ENCODE measurements around the gene RSRP1.
"Not testable (repeated sequence)": the region's sequence is repeated elsewhere in the genome, so short reads cannot be mapped to it uniquely, and the experiment has no call there.

Gene RSRP1

DNA sequence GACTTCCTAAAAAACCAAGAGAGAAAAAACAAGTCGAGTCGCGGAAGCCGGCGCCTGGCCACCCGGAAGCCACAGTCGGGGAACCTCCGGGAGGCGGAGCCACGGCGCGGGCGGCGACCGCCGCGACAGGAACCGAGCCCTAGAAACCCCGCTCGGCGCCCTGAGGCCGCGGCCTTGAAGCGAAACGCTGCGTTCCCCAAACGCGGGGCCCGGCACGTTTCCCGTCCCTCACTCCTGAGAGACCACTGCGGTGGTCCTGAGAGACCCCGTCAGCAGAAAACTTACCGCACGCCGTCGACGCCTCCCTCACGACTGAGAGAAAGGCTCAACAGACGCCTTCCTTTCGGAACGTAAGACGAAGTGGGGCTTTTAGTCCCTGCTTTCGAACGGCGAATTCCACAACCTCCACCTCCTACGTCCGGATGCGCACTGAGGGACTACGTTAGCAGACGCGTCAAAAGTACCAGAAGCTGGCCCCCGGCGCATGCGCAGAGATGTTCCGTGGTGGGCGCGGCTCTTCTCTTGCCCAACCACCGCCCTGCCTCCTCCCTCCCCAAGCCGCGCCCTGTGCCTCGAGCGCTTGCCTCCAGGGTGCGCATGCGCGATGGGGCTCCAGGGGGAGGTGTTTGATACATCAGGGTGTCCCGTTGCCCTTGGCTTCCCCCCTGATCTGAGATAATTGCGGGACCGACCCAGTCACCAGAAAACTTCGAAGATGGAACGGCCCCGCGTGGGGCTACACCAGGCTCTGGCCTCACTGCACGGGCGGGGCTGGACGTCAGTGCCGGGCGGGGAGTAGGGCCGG lies at the start of gene RSRP1:
TSS of gene RSRP1 (minus strand) at position 431 of the 805 bp plus-strand sequence. CDS start 491 bp downstream, outside the sequence.
- peak; percentile 99 for DNase-seq (ENCODE audit: low spot score)

- DNase-seq (ENCODE audit: low spot score), result not testable (repeated sequence)
These were observed 49.2 kb upstream of the RSRP1 start for GRCh38 chr1:25296501-25296900.

- not testable (repeated sequence) for DNase-seq (ENCODE audit: low spot score)
These were observed 47.9 kb upstream of the RSRP1 start for GRCh38 chr1:25294889-25295826.

GRCh38 chr1:25293426-25293825 lies 46.2 kb upstream of the RSRP1 start:
- not testable (repeated sequence) for DNase-seq (ENCODE audit: low spot score)

DNA sequence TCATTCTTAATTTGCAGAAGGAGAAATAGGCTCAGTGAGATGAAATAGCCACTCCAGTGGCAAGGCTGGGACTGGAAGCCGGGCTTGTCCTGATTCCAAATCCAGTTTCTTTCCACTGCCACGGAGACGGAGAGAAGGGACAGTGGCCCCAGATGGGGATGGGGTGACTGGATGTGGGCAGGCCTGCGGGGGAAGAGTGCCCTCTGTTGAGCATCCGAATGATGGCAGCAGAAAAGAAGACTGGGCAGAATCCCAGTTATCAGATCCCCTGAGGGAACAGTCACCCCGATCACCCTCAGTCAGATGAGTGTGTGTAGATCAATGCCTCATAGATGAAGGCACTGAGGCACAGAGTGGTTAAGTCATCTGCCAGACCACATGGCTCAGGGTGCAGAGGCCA lies 42.8 kb upstream of the RSRP1 start:
- DNase-seq (ENCODE audit: low spot score), result not testable (repeated sequence)

DNA sequence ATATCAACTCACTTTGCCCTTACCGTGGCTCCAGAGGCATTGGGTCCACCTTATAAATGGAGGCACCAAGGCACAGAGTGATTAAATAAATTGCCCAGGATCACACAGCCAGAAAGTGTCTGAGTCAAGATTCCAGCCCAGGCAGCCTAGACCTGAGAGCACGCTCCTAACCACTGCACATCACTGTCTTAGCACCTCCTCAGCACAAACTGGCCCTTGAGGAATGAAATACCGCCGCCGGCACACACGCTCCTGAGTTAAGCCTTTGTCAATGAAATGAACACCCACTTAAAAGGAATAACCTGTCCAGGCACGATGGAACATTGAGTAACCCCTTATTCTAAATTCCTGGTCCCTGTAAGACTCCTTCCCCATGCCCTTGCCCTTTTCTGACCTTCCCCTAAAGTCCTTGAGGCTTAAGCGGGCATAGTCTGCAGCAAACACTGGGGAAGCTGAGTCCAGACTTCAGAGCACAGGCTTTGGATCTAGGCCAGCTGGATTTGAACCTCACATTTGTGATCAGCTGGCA lies 41.4 kb upstream of the RSRP1 start:
- not testable (repeated sequence) for DNase-seq (ENCODE audit: low spot score)

GRCh38 chr1:25287164-25287563 lies 39.9 kb upstream of the RSRP1 start:
- DNase-seq (ENCODE audit: low spot score), result not testable (repeated sequence)

DNA sequence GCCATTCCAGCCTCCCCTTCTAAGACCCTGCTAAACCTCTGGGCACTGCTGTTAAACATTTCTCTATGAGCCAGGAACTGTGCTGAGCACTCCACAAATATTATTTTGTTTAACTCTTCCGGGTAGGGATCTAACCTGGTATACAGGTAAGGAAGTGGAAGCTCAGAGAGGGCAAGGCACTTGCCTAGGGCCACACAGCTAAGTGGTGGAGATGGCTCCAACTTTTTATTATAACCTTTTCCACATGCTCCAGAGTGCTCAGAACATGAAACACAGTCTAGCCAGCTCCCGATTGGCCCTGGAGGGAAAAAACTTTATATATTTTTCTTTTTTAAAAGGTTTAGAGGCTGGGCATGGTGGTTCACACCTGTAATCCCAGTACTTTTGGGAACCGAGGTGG lies 38.6 kb upstream of the RSRP1 start:
- not testable (repeated sequence) for DNase-seq (ENCODE audit: low spot score)

GRCh38 chr1:25279693-25280111 lies 32.4 kb upstream of the RSRP1 start:
- not testable (repeated sequence) for DNase-seq (ENCODE audit: low spot score)

DNA sequence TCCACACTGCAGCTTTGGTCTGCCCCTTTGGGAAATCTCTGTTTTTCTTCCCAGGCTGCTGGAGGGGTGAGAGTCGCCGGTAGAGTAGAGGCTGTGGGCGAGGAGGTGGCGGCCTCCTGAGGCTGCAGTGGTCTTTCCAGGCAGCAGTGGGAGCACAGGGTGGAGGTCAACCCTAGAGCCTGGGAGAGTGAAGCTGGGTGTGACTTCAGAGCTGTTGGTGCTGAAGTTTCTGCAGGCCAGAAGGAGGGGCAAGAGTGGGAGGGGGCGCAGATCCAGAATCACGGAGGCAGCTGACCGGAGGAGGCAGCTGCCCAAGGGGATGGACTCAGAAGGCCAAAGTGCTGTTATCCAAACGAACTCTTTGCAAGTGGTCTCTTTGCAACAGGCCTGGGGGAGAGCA lies 31.5 kb upstream of the RSRP1 start:
- not testable (repeated sequence) for DNase-seq (ENCODE audit: low spot score)

GRCh38 chr1:25278358-25278757 lies 31.1 kb upstream of the RSRP1 start:
- not testable (repeated sequence) for DNase-seq (ENCODE audit: low spot score)

GRCh38 chr1:25277295-25277694 lies 30.0 kb upstream of the RSRP1 start:
- not testable (repeated sequence) for DNase-seq (ENCODE audit: low spot score)

- DNase-seq (ENCODE audit: low spot score), result not testable (repeated sequence)
These were observed 28.4 kb upstream of the RSRP1 start for GRCh38 chr1:25275648-25276047.

DNA sequence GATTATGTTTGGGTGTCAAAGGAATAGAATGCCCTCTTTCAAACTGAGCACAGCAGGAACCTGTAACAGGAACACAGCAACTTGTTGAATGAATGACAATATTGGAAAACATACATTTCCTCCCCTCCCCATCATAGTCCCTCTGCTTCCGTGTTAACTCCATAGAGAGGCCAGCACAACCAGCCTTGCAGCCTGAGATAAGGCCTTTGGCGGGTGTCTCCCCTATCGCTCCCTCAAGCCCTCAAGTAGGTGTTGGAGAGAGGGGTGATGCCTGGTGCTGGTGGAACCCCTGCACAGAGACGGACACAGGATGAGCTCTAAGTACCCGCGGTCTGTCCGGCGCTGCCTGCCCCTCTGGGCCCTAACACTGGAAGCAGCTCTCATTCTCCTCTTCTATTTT lies 25.0 kb upstream of the RSRP1 start, which contains the start of gene RHD:
TSS of gene RHD (plus strand) at position 272 of the 400 bp plus-strand sequence. CDS start at position 311, 39 bp downstream.
- DNase-seq (ENCODE audit: low spot score), result not testable (repeated sequence)

- not testable (repeated sequence) for DNase-seq (ENCODE audit: low spot score)
These were observed 21.0 kb upstream of the RSRP1 start for GRCh38 chr1:25268143-25268760.

DNA sequence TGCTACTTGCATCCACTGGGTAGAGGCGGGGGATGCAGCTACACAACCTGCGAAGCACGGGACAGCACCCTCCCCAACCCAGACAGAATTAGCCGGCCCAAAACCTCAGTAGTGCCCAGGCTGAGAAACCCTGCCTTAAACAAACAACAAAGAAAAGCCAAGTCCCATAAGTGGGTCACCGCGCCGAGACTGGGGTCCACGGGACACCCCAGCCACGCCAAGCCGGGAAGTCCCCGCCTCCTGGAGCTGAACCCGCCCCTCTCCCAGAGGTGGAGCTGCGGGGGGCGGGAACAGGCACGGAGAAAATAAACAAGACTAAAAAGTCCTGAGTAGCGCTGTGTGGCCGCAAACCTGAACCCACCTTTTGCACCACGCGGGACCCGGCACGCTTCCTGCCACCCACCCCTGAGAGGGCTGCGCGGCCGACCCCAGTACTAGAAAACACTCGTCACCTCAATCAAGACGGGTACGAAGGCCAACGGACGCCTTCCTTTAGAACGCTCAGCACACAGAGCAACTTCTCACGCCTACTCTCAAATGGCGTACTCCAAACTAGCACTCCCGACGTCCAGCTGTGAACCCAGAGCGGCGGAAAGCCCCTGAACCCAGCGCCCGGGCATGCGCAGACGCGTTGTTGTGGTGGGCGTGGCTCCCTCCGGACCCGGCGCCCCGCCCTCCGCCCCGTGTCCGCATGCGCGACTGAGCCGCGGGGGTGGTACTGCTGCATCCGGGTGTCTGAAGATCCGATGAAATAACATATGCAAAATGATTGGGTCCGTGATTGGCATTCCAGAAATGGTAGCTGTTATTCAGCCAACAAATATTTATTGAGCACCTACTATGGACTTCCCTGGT lies 20.3 kb upstream of the RSRP1 start:
- peak; percentile 89 for DNase-seq (ENCODE audit: low spot score)

DNA sequence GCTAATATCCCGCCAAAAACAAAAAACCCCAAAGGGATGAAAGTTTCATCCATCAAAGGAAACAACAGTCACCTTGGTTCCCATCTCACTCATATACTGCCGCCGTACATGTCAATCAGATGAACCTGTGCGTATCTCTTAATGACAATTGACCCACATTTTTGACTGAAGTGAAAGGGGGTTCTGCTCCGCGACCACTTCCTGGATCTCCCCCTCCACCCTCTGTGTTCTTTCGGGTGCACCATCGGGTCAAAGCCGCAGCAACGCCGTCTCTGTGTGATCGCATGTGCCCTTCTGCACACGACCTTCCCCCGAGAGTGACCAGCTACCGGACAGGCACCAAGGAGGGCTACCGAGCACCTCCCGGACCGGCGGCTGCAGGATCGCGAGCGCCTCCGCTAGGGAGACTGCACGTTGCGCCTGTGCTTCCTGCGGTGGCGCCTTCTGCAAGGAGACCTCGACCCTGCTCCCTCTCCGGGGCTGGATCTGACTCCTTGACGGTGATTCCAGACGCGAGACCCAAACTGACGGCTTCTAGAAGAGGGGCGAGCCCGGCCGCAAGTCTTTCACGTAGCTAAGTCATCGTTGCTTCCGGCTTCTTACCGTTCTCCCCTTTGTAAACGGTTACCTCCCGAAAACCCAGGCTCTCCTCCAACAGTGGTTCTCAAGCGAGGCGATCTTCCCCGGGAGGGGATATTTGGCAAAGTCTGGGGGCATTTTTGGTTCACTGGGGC lies 19.5 kb upstream of the RSRP1 start:
- DNase-seq (ENCODE audit: low spot score), result not testable (repeated sequence)

GRCh38 chr1:25260336-25260735 lies 13.1 kb upstream of the RSRP1 start:
- not testable (repeated sequence) for DNase-seq (ENCODE audit: low spot score)

GRCh38 chr1:25259813-25260212 lies 12.6 kb upstream of the RSRP1 start:
- not testable (repeated sequence) for DNase-seq (ENCODE audit: low spot score)

DNA sequence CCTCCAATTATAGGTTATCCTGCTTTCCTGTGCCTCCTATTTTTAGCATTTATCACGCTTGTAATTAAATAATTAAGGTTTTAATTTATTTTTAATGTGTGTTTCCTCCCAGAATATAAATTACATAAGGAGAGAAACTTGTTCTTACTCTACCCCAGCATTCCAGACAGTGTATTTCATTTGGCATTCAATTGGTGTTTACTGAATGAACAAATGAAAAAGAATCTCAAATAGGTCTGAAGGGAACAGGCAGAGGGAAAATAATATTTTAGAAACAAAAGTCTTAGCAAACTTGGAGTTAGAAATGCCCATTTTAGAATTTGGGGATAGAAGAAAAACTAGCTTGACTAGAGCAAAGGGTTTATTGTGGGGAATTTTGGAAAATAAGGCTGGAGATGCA lies 9.9 kb upstream of the RSRP1 start:
- no peak for DNase-seq (ENCODE audit: low spot score)
